HG03575 (cell line): ENCODE results near the gene REL.
"Not testable (repeated sequence)": the region's sequence is repeated elsewhere in the genome, so short reads cannot be mapped to it uniquely, and the experiment has no call there.

ENCODE experiments used
- ATAC-seq: cut with Tn5 transposase; IDR thresholded peaks from one replicate; pipeline ENCODE4 v1.9.1; 2021; ENCODE audit not compliant: unreplicated experiment, insufficient number of reproducible peaks, low FRiP score; ENCODE audit errors: extremely low read depth

Gene REL

DNA sequence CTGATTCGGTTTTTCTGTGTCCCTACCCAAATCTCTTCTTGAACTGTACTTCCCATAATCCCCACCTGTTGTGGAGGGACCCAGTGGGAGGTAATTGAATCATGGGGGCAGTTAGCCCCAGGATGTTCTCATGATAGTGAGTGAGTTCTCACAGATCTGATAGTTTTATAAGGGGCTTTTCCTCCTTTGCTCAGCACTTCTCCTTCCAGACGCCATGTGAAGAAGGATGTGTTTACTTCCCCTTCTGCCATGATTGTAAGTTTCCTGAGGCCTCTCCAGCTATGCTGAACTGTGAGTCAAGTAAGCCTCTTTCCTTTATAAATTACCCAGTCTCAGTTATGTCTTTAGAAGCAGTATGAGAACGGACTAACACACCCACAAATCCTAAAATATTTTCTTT is 16.0 kb upstream of the REL start:
- ATAC-seq: not testable (repeated sequence)

DNA sequence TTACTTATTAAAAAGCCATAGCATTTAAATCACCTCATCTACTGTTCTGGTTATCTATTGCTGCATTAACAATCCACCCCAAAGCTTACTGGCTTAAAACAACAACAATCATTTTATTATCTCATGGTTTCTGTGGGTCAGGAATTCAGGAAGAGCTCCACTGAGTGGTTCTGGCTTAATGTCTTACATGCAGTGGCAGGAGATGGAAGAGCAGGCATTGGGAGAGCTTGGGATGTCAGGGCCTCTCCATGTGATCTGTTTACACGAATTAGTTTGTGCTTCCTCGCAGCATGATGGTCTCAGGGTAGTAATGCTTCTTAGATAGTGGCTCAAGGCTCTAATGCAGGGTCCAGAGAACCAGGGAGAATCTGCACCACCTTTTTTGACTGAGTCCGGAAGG is 14.4 kb upstream of the REL start:
- no peak for ATAC-seq

DNA sequence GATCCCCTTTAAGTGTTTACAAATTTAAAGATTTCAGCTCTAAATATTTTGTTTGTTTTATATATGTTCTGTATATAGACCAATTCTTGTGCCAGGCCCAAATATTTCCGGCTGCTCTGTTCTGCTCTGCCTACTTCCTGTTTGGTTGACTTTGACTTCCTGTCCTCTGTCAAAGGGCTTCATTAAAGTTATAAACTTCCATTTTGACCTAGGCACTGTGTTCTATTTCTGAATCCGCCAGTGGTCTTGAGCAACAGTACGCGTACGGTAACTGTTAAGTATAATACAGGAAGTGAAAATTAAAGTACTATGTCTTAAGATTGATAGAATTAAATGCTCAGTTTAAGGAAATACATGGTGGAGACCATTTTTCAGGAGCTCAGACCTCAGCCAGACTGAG is 13.5 kb upstream of the REL start:
- ATAC-seq: no peak

DNA sequence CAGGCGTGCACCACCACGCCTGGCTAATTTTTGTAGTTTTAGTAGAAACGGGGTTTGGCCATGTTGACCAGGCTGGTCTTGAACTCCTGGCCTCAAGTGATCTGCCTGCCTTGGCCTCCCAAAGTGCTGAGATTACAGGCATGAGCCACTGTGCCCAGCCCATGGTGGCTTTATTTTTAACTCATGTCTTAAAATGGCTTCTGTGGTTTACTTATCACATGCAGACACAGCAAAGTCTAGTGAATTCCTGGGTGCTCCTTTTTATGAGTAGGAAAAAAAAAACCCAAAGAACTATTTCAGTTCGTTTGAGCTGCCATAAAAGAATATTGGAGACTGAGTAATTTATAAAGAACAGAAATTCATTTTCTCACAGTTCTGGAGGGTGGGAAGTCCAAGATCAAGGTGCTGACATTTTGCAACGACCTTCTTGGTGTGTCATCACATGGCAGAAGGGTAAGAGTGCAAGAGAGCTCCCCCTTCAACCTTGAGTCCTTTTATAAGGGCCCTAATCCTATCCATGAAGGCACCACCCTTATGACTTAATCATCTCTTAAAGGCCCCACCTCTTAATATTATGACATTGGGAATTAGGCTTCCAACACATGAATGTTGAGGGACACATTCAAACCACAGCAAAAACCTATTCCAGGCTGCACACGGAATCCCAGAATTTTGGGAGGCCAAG is 12.6 kb upstream of the REL start:
- no peak for ATAC-seq

DNA sequence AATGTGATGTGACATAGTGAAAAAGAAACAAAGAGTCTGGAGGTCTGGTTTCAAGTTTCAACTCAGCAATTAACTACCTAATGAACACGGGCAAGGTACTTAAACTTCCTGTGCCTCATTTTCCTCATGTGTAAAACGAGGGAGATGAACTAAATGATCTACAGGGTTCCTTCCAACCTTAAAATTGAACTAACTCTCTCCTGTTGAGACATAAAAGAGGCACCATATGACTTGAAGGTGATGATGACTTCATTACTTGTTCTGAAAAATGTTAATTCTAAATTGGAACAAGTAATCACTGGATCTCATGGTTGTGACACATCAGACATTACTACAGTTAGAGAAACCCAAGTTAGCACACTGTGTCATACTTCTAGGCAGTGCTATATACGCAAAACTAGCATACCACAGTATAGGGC is 8.9 kb upstream of the REL start:
- ATAC-seq: no peak

DNA sequence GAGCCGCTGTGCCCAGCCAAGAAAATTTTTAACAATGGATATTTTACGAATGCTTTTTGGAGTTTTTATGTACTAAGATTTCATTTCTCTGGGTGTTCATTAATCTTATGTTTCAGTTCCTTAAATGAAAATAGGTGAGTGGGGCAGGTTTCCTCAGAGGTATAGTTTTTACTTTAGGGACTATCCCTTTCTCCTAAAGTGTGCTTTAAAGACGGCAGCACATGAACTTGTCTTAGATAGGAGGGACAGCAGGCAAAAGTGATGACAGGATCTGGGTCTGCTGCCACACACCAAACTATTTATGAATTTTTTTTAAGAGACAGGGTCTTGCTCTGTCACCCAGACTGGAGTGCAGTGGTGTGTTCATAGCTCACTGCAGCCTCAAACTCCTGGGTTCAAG is 8.0 kb upstream of the REL start:
- peak; percentile 88 for ATAC-seq

DNA sequence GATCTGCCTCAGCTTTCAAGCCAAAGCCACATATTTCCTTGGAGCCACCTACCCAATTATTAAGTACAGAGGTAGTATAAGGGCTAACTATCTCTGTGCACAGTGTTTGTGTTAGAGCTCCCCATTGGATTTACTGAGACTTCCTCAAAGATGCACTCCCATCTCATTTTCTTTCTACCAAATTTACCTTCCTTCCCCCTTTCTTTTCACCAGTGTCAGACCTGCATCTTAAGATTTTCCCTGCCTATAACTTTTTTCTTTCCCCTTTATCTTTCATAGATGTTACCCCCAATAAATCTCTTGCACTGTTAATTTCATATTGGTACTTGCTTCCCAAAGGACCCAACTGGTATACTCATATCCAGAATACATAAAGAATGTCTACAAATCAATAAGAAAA is 5.9 kb upstream of the REL start:
- no peak for ATAC-seq

DNA sequence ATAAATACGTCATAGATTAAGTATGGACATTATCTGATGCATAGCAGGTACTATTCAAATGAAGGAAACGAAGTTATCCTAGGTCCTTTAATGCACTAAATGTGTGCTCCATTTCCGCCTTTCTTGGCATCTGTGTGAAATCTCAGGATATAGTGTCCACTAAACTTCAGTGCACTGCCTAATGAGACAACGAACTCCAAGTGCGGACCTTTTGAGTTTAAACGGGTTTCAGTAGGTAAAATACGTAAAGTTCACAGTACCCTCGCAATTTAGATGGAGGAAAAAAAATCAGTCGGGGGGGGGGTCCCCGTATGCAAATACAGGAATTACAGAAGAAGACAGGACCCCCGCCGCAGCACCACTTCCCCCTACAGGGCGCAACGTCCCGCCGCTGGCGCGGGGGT is 729 bp upstream of the REL start:
- no peak for ATAC-seq

DNA sequence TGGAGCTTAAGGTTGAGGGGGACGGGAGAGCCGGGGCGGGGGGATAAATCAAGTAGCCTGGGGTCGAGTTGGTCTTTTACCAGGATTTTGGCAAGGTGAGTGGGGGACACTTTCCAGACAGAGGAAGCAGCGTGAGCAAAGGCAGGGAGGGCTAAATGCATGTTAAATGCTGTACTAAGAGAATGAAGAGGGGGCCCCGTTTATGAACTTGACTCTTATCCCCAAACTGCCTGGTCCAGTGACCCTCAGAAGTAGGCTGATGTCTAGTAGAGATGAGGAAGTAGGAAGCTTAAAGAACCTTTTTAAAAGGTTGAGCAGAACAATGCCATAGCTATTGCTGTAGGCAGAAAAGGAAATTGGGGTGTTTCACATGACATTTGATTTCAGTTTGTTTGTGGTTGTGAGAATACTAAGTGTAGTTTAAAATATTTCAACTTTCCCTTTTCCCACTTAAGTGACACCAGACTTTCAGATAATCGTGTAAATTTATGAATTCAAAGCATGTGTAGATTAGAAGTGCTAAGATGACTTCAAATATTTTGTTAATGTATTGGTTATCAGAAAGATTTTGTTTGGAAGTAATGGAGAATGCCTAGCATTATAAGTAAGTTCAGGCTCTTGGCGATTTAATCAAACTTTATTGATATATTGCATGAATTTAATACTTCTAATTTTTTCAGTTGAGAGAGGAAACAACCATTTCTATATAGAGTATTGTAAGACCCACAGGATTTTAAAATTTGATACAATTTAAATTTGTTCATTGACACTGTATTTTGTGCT is 1.8 kb downstream of the REL start:
- no peak for ATAC-seq

DNA sequence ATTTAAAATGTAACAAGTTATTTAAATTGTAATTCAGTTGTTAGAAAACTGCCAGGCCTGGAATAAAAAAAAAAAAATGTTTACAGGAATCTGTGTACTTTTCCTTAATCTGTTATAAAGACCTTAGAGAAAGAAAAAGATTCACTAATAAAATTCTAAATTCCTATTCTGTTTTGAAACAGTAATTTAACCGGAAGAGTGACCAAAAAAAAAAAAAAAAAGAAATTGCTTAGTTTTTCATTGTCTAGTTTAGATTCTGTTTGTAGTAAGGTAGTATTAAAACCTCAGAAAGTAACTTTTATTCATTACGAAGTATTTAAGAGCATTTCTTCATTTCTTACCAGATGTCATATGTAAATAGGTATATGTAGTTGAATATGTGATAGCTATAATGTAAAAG is 2.5 kb downstream of the REL start:
- no peak for ATAC-seq

DNA sequence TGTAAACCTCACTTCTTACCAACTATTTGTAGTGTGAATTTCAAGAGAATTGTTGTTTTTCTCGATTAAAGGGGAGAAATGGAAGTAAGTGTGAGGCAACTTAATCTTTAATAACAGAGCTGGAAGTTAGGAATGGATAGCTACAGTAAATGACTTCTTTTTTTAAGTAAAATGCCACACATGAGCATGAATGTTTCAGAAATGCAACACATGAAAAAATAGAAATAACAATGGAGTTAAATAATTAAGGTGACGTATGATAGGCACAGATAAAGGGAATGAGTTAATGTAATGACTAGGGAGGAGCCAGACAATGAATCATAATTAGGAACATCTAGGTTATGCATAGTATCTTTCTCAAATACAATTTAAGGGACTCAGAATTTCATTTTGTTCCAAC is 3.4 kb downstream of the REL start:
- no peak for ATAC-seq

DNA sequence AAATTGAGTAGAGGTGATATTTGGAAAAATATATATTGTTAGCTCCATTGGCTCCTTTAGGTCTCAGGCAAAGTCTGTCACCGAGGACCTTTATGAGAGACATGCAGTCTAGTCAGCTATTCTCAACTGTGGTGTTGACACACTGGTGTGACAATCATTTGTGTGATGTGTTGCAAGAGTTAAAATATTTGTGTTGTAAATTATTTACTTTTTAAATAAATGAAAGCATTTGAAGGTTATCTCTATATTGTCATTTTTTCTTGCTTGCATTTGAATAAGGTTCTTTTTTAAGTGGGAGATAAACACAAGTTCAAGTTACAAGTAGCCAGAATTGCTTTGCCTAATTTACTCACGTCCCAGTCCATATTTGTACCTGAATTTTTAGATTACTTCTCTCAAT is 4.3 kb downstream of the REL start:
- ATAC-seq: no peak

DNA sequence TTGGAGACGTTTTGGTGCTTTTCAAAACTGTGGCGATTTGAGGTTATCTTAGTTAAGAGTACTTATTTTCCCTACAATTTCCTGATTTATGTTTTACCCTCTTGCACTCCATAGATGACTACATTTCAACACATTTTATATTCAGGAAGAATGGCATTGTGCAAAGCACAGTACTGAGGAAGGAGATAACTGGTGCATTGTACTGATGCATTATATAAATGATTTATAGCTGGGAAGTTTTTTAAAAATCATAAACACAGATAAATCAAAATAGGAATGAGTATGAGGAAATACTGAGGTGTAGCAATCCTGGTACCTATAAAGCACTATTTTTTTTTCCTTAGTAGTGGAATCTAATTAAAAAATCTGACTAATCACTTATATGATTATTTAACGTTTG is 5.6 kb downstream of the REL start:
- no peak for ATAC-seq

DNA sequence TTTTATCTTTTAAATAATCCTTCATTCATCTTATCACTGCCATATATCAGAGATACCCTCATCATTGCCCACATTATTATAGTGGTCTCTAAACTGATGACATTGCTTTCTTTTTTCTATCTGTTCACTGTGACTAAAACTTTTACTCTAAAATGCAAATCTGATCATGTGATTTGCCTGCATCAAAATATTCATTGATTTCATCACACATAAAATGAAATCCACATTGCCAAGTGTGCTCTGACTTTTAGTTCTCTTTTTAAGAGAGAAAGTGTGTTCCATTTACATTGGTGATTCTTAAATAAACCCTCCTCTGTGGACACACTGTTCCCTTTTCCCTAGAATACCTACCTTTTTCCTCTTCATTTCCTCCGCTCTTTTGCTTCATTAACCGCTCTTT is 7.5 kb downstream of the REL start:
- no peak for ATAC-seq

DNA sequence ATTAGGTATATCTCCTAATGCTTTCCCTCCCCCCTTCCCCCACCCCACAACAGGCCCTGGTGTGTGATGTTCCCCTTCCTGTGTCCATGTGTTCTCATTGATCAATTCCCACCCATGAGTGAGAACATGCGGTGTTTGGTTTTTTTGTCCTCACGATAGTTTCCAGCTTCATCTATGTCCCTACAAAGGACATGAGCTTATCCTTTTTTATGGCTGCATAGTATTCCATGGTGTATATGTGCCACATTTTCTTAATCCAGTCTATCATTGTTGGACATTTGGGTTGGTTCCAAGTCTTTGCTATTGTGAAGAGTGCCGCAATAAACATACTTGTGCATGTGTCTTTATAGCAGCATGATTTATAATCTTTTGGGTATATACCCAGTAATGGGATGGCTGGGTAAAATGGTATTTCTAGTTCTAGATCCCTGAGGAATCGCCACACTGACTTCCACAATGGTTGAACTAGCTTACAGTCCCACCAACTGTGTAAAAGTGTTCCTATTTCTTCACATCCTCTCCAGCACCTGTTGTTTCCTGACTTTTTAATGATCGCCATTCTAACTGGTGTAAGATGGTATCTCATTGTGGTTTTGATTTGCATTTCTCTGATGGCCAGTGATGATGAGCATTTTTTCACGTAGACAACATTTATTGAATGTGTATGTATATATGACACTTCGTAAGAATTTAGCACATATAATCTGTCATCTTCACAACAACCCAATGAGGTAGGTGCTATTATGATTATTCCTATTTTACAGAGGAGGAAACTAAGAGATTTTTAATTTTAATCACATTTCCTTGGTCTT is 8.4 kb downstream of the REL start:
- ATAC-seq: not testable (repeated sequence)

DNA sequence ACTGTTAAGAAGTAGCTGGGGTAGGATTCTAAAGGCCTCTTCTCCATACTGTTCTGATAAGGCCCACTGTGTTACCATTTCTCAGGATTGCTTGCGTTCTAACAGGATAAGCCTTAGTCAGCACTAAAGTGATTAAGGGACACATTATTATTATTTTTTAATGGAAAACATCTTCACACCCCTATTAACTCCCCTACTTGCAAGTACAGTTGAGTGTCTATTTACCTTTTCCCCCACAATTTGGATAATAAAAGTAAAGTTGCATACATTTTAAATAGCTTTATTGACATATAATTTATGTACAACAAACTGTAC is 9.0 kb downstream of the REL start:
- ATAC-seq: no peak

DNA sequence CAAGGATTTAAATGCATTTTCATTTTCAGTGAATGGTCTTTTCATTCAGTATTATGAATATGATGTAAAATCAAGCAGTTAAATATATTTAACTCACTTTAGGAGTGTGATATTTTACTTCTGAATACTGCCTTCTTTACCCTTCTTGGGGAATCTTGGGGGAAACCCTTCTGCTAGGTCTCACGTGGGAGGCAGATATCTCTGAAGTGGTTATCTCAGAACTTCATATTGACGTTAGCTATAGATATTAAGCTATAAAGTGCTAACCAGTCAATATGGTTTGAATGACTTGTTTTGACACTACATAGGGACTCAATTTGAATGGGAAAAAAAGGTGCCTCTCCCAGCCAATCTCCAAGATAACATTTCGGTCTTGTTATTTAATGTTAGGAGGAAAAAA is 9.8 kb downstream of the REL start:
- no peak for ATAC-seq

DNA sequence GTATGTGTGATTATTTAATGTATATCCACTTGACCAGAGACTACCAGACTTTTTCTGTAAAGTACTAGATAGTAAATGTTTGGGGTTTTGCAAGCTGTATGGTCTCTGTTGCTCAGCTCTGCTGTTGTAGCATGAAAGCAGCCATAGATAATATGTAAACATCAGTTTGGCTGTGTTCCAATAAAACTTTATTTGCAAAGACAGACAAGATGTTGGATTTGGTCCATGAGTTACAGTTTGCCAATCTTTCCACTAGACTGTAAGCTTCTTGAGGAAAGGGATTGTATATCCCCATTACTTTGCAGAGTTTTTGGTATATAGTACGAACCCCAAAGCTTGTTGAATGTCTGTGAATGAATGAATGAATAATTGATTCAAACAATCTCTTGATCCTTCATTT is 17.2 kb downstream of the REL start:
- no peak for ATAC-seq

DNA sequence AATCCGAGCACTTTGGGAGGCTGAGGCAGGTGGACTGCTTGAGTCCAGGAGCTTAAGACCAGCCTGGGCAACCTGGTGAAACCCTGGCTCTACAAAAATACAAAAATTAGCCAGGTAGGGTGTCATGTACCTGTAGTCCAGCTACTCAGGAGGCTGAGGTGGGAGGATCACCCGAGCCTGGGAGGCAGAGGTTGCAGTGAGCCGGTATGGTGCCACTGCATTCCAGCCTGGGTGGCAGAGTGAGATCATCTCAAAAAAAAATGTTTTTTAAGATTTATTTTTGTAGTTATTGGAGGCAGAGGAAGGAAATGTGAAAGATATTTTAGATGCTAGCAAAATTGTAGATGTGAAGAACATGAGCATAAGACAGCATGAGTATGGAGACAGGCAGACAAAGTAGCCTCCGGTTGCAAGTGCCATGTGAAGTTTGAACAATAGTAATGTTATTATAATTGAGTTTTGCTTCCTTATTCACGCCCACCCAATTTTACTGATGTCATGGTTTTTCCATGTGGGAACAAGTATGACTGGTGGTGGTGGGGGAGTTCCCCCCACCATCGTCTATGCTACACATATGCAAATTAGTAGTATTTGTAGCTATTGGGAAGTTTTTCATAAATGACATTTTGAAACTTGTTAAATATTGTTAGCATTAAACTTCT is 18.0 kb downstream of the REL start:
- no peak for ATAC-seq

DNA sequence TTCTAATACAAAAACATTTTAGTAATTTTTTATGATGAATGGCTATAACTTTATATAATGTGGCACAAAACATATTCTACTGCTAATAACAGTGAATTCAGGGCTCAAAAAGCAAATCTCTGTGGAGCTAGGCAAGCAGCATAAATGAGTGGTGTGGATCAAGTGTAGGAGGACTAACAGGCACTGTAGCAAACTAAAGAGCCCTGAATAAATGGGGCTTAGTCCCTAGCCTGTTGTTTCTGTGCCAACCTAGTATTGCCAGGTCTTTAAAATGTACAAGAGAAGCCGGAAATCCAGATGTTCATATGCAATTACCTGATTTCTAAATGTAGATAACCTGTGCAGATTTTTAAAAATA is 18.5 kb downstream of the REL start:
- ATAC-seq: no peak
